Measurements from ENCODE around the gene OCIAD1. TPM values are rescaled to one million over a fixed set of nuclear protein-coding genes. Genes with fewer than 3 reads are reported as not detected.

OCIAD1 gene
- total RNA-seq, 4 donors from 2014 or later, result 63.3 to 97.7 (median 77.8) TPM

- 87 to 89% methylated on average over 4 of the region's 4 CpGs for WGBS, 2 donors
- Histone ChIP-seq H3K9me3 (no peaks in the 10 kb centered on the region), H3K27me3 (peaks cover 0 to 4% (median 0%) of the 10 kb centered on the region in 4 donors), H3K36me3 (peaks cover 0 to 39% (median 0%) of the 10 kb centered on the region in 3 donors), H3K4me1 (peaks cover 10 to 65% (median 15%) of the 10 kb centered on the region in 3 donors), H3K4me3 (no peak overlapping the region), H3K27ac (no peak overlapping the region)
- intact Hi-C loops (cut with DNase I), result no loop called here
- DNase-seq, result no peak
- TF ChIP-seq CTCF (IDR thresholded peaks at IDR 0.05), result no peak
- TF ChIP-seq POLR2A (IDR thresholded peaks at IDR 0.05), result no peak
These were observed 73.2 kb downstream of the OCIAD1 start for GRCh38 chr4:48904101-48904500.

GRCh38 chr4:48904541-48905142 is 73.8 kb downstream of the OCIAD1 start:
- Histone ChIP-seq H3K36me3 (peaks cover 0 to 34% (median 0%) of the 10 kb centered on the region in 3 donors), H3K27ac (no peak overlapping the region)
- WGBS, 2 donors, result 80 to 89% methylated on average over 3 of the region's 3 CpGs

GRCh38 chr4:48905363-48906015 is 74.6 kb downstream of the OCIAD1 start:
- DNase-seq, result no peak
- WGBS, 2 donors, result 74 to 80% methylated on average over 9 of the region's 9 CpGs
- peaks cover 10 to 73% (median 19%) of the 10 kb centered on the region in 3 donors for H3K4me1 ChIP-seq
- H3K27me3 ChIP-seq, result peaks cover 0 to 4% (median 0%) of the 10 kb centered on the region in 4 donors
- intact Hi-C loops (cut with DNase I), result no loop called here
- H3K9me3 ChIP-seq, result no peaks in the 10 kb centered on the region
- TF ChIP-seq POLR2A (IDR thresholded peaks at IDR 0.05), result no peak
- no peak overlapping the region for H3K27ac ChIP-seq
- peak overlapping the region; percentile 57 to 85 (median 78) for H3K4me3 ChIP-seq
- H3K36me3 ChIP-seq, result peaks cover 0 to 28% (median 0%) of the 10 kb centered on the region in 3 donors

More at GRCh38 chr4:48904541-48905142, 73.8 kb downstream of the OCIAD1 start:
- no peak overlapping the region for H3K4me3 ChIP-seq
- TF ChIP-seq POLR2A (IDR thresholded peaks at IDR 0.05) (no peak), CTCF (IDR thresholded peaks at IDR 0.05) (no peak)
- intact Hi-C loops (cut with DNase I), result no loop called here
- H3K27me3 ChIP-seq, result peaks cover 0 to 4% (median 0%) of the 10 kb centered on the region in 4 donors
- H3K4me1 ChIP-seq, result peaks cover 10 to 70% (median 19%) of the 10 kb centered on the region in 3 donors
- H3K9me3 ChIP-seq, result no peaks in the 10 kb centered on the region
- no peak for DNase-seq

GRCh38 chr4:48906206-48907173 is 75.6 kb downstream of the OCIAD1 start, which contains the start of gene OCIAD2:
OCIAD2 (minus strand) TSS chr4:48906774; CDS start chr4:48904549, 2,225 bp downstream.
- H3K27ac ChIP-seq, result peak within 1 kb of the TSS in 3 of 4 donors; percentile 69 to 83 (median 81)
- peak in 1 of 4 donors; percentile 56 for TF ChIP-seq POLR2A (IDR thresholded peaks at IDR 0.05)
- peak in 2 of 6 experiments; percentile 12 to 32 for TF ChIP-seq CTCF (IDR thresholded peaks at IDR 0.05)
- intact Hi-C loops (cut with DNase I), result no loop called here
- H3K4me3 ChIP-seq, result peak within 1 kb of the TSS; percentile 57 to 85 (median 78)
- WGBS, 2 donors, result 9 to 20% methylated on average over 14 to 25 of the region's 65 CpGs
- peak; percentile 20 for DNase-seq
- peaks cover 0 to 4% (median 0%) of the 10 kb centered on the region in 4 donors for H3K27me3 ChIP-seq
- H3K4me1 ChIP-seq, result peaks cover 10 to 73% (median 19%) of the 10 kb centered on the region in 3 donors
- H3K36me3 ChIP-seq, result peaks cover 0 to 21% (median 0%) of the 10 kb centered on the region in 3 donors
- H3K9me3 ChIP-seq, result no peaks in the 10 kb centered on the region
